ENCODE measurements around the gene DACH1.

DACH1 gene

GRCh38 chr13:71474936-71475335 is 392.1 kb downstream of the DACH1 start:
- no peak for DNase-seq

DNA sequence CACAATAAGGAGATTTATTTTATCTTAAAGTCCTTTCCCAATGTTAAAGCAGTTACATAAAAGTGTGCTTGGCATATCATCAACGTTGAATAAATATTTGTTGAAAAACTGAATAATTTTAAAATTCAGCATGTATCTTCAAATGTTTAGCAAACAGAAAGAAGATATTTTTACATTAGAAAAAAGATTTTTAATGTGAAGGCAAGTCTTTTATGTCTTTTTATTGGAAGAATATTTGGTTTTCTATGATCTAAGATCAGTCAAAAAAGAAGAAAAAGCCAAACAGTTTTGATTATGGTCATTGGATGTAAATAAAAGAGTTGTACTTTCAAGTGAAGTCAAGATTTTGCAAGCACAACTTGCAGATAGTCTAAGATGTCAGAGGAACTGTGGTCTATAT is 397.4 kb downstream of the DACH1 start:
- DNase-seq, result no peak

GRCh38 chr13:71464686-71465085 is 402.3 kb downstream of the DACH1 start:
- DNase-seq, result no peak

- DNase-seq, result no peak
Measured at GRCh38 chr13:71461892-71462291, 405.1 kb downstream of the DACH1 start.

- DNase-seq, result no peak
Measured at GRCh38 chr13:71460211-71460610, 406.8 kb downstream of the DACH1 start.

DNA sequence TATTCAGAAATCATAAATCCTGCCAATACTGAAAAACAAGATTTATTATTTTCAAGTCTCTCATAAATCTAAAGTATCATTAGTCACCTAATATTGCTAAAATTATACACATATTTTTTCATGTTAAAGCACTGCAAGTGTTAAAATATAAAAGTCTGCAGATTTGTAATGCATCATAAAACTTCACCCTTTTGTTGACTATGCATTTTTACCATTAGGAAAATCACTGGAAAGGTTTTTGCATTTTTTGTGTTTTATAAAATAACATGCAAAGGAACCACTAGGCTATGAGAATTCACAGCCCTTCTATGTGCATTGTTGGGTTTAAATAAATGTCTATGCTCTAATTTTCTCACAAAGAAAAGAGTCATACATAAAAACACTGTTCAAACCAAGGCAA is 407.3 kb downstream of the DACH1 start:
- DNase-seq, result no peak

DNA sequence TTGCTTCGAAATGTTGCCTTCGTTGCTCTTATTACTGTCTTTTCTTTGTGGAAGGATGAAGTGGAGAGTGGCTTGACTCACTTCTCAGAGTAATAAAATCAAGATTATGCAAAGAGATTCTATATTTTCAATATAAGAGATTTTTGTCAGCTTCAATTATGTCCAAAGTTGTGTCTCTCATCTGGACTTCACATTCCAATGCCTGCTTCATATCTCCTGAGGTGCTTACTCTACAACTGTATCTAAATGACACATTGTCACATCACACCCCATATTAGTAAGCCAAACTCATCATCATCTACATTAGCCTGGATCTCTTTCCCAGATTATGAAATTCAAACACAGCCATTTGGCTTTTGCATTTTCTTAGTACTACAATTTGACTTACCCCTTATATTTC is 409.4 kb downstream of the DACH1 start:
- DNase-seq, result no peak

- no peak for DNase-seq
Measured at GRCh38 chr13:71456136-71456535, 410.9 kb downstream of the DACH1 start.

DNA sequence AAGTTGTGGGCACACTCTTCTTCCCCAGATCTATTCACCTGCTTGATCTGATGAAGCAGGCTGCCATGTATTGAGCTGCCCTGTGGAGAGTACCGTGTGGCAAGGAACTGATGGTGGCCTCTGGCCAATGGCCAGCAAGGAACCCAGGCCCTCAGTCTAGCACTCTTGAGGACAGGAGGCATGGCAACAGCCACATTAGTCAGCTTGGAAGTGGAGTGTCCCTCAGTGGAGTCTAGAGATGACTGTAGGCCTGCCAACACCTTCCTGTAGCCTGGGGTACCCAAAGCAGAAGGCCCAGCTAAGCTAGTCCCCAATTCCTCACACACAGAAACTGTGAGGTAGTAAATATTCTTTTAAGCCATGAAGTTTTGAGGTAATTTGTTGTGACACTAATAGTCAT is 412.5 kb downstream of the DACH1 start:
- no peak for DNase-seq

GRCh38 chr13:71448080-71448630 is 418.8 kb downstream of the DACH1 start:
- no peak for DNase-seq

DNA sequence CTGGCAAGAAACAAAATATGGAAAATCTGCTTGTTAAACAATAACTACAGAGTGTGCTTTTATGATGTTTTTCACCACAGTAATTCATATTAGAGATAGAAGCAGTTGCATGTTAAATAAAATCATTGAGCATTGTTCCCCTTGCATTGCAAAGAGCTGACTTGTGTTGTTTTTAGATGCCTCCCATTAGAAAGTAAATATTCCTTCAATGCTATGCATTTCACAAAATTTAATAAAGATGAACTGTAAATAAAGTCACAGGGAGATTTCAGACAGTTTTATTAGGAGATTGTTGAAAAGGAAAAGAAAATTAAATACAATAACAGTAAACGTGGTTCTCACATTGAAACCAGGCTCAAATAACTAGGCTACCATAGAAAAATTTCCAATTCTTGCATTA is 429.3 kb downstream of the DACH1 start:
- no peak for DNase-seq

GRCh38 chr13:71430681-71431080 is 436.3 kb downstream of the DACH1 start:
- no peak for DNase-seq

GRCh38 chr13:71417205-71417604 is 449.8 kb downstream of the DACH1 start:
- DNase-seq, result no peak

GRCh38 chr13:71412231-71412630 is 454.8 kb downstream of the DACH1 start:
- no peak for DNase-seq

- no peak for DNase-seq
Measured at GRCh38 chr13:71408416-71408815, 458.6 kb downstream of the DACH1 start.

DNA sequence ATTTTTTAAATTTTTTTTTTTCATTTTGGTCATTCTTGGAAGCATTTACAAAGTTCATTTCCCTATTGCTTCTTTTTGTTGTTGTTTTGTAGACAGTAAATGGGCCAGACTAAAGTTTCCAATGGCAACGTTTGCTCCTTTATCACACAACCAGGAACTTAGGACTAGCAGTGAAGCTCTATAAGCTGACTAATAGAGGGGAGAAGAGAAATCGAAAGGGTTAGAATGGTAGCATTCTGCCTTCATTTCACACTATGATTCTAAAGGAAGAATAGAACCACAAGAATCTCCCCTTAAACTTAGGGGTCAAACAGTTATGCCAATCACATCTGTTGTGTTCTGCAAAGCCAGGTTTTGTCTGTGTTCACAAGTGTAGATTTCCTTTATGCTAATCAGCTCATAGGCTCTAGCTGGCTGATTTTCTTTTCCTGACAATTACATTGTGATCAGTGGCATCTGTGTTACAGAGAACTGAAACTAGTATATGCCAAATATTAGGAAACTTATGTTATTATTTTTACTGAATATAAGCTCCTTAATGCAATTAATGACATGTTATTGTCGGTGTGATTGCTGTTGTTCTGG is 467.3 kb downstream of the DACH1 start:
- DNase-seq, result no peak

DNA sequence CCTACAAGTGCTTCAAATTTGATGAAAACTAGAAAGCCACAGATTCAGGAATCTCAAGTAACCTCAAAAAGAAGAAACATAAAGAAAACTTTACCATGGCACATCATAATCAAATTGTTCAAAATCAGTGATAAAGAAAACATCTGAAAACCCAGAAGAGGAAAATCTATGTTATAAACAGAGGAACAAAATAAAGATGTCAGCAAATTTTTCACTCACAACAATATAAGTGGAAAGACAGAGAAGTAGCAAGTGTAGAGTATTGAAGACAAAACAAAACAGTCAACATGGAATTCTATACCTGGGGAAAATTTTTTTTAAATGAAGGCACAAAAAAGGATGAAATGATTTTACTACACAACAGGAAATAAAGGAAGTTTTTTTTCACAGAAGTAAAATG is 470.9 kb downstream of the DACH1 start:
- no peak for DNase-seq

DNA sequence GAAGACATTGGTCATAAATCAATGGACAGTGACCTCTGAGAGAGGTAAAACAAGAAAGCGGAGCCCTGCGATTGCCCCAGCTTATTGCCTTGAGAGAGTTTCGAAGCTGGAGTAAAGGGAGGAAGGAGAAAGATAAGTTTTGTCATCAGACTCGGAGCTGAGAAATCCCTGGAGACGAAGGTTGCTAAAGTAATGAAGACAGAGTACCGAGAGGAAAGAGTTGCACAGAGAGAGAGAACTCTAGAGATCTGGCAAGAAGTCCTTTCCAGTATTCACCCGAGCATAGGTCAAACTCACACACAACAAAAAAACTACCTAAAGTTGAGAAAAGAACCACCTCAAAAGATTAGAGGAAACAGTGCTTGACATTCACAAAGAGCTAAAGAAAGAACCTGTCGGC is 472.0 kb downstream of the DACH1 start:
- no peak for DNase-seq

DNA sequence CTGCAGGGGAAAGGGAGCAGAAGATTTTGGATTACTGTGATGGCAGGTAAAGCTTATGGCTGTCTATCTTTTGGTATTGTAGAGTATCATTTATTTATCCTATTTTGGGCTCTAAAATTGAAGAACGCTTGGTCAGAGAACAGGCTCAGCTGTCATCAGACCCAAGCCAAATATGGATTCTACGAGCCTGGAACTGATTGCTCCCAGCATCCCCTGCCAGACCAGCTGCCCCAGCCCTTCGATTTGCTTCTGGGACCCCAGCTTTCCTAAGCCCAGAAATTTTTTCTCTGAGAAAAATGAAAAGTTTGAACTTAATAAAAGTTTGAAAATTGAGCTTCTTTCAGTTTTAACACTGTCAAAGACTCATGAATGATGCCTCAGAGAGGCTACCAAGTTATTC is 472.8 kb downstream of the DACH1 start:
- DNase-seq, result no peak
